Hypothalamus (tissue), 51 donors: ENCODE measurements around the gene KAZALD1.

Experiments used
- DNase-seq, 51 donors: peaks; one replicate each; lab custom pipeline; 2025; lab: John Stamatoyannopoulos, UW

Gene KAZALD1

GRCh38 chr10:101061624-101062231 is at the start of gene KAZALD1:
Gene KAZALD1 (plus strand): TSS chr10:101061989. CDS start chr10:101062593, 604 bp downstream.
- no peak for DNase-seq

GRCh38 chr10:101012525-101013364 is 49.0 kb upstream of the KAZALD1 start:
- DNase-seq, result peak; percentile 11 to 97 (median 81)

GRCh38 chr10:101013365-101013825 is 48.4 kb upstream of the KAZALD1 start:
- no peak for DNase-seq

- peak in 50 of 51 donors; percentile 13 to 90 (median 64) for DNase-seq
Measured at GRCh38 chr10:101014230-101014884, 47.4 kb upstream of the KAZALD1 start.

- peak in 1 of 51 donors; percentile 50 for DNase-seq
Measured at GRCh38 chr10:101014966-101015581, 46.7 kb upstream of the KAZALD1 start.

GRCh38 chr10:101015582-101015973 is 46.2 kb upstream of the KAZALD1 start:
- no peak for DNase-seq

- DNase-seq, result no peak
Measured at GRCh38 chr10:101016814-101017213, 45.0 kb upstream of the KAZALD1 start.

- DNase-seq, result no peak
Measured at GRCh38 chr10:101018118-101018599, 43.6 kb upstream of the KAZALD1 start.

GRCh38 chr10:101018600-101019439 is 43.0 kb upstream of the KAZALD1 start:
- DNase-seq, result peak in 47 of 51 donors; percentile 12 to 89 (median 58)

- DNase-seq, result no peak
Measured at GRCh38 chr10:101019440-101019703, 42.4 kb upstream of the KAZALD1 start.

GRCh38 chr10:101020427-101021075 is 41.2 kb upstream of the KAZALD1 start:
- DNase-seq, result no peak

- DNase-seq, result no peak
Measured at GRCh38 chr10:101021239-101021638, 40.5 kb upstream of the KAZALD1 start.

- DNase-seq, result no peak
Measured at GRCh38 chr10:101021692-101022251, 40.0 kb upstream of the KAZALD1 start.

- DNase-seq, result no peak
Measured at GRCh38 chr10:101022967-101023705, 38.7 kb upstream of the KAZALD1 start.

GRCh38 chr10:101027106-101027720 is 34.6 kb upstream of the KAZALD1 start:
- DNase-seq, result no peak

- no peak for DNase-seq
Measured at GRCh38 chr10:101028446-101029337, 33.1 kb upstream of the KAZALD1 start.
